Uterus (tissue), 2 donors: ENCODE data around the gene FOXN4.

Experiments
- CTCF ChIP-seq, 4 experiments: fragments of 200-600 bp in 2 of 4; fragments of 450-650 bp in 2 of 4; sonication (generic) in 2 of 4; IDR thresholded peaks; one replicate each; pipeline ENCODE4 v1.5.1; 2016 to 2019; ENCODE audit warnings: antibody characterized with exemption in 4 of 4, mild to moderate bottlenecking in 2 of 4, moderate library complexity in 1 of 4
- POLR2A ChIP-seq, 2 donors: fragments of 450-650 bp; IDR thresholded peaks; one replicate each; pipeline ENCODE4 v1.6.1; 2016; ENCODE audit warnings: antibody characterized with exemption in 2 of 2, mild to moderate bottlenecking in 1 of 2, moderate library complexity in 1 of 2

- no peak for TF ChIP-seq CTCF (IDR thresholded peaks at IDR 0.05)
- no peak for TF ChIP-seq POLR2A (IDR thresholded peaks at IDR 0.05)
Measured at GRCh38 chr12:109239691-109240090, 69.4 kb downstream of the FOXN4 start.
